NOMO-1 treated with dmso at 0.1 percent for 144 hours (cell line): ENCODE results near the gene TTC33.

Source experiments
- DNase-seq: peaks from one replicate; lab custom pipeline; 2025; ENCODE audit not compliant: unreplicated experiment; lab: John Stamatoyannopoulos, UW

Gene TTC33

DNA sequence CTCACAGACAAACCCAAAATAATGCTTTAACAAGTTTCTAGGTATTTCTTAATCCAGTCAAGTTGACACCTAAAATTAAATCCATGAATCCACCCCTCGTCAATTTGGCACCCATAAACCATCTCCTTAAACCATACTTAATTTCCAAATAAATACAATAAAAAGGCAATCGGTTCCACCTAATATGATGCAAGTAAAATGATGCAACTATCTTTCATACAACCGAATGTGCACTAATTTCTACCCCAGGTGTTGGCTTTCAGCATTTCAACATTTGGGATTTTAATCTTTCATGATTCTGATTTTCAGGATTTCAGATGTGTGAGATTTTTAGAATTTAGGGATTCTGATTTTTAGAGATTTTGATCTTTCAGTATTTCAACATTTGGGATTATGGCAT, 25.1 kb upstream of the TTC33 start:
- DNase-seq: no peak

DNA sequence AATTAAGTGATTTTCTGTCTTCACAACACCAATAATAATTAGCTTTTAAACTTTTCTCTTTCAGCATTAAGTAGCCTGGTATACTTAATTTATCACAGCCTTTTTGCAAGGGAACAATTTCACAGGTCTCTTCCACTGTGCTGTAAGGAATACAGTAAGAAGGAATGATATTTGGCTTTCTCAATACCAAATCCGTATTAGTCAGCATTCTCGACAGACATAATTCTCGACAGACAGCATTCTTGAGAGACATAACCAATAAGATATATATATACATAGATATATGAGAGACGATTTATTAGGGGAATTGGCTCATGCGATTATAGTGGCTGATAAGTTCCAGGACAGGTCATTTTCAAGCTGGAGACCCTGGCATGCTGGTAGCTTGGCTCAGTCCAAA, 24.4 kb upstream of the TTC33 start:
- no peak for DNase-seq

DNA sequence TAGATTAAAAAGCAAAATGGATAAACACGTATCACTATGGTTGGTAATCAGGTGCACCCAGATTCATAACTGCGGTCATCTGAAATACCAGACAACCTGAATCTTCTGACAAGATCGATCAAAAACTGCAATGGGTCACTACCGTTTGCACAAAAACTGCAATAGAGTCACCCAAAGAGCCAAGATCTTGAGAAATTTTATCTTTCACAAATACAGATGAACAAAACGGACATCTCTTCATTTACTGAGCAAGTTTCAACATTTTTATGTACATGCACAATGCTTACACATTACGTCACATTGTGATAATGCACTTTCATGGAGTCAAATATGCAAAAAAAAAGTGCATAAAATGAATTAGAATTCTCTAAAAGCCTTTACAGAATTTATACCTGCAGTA, 23.8 kb upstream of the TTC33 start:
- no peak for DNase-seq

DNA sequence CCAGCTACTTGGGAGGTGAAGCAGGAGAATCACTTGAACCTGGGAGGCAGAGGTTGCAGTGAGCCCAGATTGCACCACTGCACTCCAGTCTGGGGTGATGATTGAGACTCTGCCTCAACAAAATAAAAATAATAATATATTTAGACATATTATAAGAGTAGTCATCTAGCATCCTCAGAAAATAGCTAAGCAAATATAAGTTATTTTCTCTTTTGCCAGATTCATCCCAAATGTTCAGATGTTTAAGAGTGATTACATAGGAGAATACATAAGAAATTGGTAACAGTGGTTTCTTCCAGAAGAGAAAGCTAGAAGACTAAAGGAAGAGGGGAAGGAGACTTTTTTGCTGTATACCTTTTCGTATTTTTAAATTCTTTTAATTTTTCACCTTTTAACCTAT, 22.4 kb upstream of the TTC33 start:
- DNase-seq: no peak

DNA sequence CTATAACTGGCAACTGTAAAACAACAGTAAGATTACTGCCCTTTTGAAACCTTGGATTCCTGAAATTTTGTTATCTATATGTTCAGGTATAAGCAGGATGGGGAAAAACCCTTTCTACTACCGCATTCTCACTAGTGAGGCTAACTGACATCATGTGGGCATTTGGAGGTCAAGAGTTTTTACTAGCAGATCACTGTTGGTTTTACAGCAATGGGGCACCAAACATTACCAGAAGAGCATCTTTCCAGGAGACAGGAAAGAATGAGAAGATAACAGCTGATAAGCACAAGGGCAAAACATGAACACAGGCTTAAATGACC, 20.9 kb upstream of the TTC33 start:
- no peak for DNase-seq

DNA sequence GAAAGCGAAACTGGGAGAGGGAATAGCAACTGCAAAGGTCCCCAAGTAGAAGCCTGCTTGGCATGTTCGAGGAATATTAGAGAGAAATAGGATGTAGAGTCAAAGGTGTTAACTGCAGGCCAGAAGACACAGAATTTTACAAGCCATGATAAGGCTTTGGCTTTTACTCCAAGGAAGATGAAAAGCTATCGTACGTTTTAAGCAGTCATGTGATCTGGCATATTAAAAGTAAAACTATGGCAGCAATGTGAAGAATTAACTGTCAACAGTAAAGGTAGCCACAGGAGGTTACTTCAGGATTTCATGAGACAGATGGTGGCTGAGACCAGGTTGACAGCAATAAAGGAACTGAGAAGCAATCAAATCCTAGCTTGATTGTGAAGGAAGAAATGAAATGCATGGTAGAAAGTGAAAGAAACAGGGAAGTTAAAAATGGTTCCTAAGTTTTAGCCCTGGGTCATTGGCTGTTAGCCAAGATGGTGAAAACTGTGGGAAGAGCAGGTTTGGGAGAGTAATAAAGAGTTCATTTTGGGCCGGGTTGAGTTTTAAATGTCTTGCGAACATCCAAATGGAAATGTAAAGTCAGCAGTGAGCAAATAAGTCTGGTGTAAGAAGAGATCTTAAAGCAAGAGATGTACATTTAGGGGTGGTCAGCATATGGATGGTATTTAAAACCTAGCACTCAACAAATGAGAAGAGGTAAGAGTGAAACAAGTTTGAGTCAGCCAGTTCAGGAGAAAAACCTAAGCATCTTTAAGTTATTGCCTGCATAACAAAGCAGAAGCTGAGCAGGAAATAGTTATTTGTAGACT, 20.3 kb upstream of the TTC33 start:
- no peak for DNase-seq

DNA sequence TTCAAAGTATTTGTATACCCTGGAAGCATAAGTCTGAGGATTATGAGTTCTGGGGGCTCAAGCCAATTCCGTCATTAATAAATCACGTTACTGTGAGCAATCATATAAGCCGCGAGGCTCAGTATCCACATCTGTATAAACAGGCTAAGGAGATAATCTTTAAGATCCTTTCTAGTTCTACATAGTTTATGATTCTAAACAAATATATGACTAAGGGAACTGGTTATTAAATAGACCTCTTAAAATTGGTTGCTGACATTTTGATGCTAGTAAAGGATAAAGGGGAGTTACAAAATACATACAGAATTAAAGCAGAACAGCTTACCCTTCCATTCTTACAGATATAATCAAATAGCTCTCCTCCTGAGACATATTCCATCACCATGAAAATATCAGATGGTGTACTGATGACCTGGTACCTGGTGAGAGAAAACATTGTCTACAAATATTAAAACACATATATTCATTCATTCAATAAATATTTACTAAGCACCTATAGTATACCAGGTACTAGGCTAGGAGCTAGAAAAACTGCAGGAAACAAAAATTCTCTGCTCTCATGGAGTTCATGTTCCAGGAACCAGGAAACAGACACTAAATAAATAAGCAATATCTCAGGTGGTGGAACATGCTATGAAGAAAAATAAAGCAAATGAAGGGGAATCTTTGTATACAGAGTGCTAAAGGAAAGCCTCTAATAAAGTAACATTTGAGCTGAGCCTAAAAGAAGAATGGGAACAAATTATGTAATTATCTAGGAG, 19.5 kb upstream of the TTC33 start:
- no peak for DNase-seq

DNA sequence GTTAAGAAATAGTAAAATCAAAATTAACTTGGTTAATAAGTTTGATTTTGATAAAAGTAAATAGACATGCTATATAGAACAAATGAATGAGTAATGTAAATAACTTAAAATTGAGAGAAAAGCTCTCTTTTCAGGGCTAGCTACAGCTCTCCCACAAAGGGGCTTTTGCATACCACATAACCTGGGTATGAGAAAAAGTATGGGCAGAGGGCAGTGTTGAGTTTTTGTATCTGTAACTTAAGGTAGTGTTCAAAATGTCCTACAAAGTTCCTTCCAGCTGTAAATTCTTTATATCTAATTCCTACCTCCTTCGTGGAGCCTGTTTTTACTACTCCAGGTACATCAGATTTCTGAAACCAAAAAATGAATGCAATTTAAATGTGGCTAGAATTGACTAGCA, 18.9 kb upstream of the TTC33 start:
- DNase-seq: no peak

DNA sequence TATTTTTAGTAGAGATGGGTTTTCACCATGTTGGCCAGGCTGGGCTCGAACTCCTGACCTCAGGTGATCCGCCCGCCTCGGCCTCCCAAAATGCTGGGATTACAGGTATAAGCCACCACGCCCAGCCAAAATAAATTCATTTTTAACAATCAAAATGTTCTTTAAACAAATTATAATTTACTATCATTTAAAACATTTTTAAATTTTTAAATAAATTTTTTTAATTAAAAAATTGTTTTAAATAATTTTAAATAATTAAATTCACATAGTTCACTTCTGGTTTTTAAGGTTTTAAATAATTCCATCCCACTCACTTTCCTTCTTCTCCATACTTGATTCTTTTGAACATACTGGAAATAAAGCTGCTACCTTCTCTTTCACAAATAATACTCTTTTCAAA, 15.0 kb upstream of the TTC33 start:
- no peak for DNase-seq

DNA sequence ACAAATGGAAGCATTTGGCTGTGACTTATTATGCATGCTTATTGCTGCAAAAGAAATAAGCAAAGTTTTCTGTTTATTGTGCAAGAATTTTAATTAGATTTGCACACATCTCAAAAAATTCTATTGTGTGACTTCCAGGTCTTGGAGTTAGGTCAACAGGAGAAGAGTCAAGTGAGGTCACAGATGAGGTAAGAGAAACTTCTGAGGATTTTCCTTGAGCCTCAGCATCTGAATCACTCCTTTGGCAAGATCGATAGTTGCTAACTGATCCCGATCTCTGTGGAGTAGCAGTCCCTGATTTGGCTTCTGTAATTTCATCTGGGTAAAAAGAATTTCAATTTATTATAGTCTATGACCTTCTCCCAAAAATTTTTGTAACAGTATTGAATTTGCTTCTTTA, 6.9 kb upstream of the TTC33 start:
- DNase-seq: no peak

DNA sequence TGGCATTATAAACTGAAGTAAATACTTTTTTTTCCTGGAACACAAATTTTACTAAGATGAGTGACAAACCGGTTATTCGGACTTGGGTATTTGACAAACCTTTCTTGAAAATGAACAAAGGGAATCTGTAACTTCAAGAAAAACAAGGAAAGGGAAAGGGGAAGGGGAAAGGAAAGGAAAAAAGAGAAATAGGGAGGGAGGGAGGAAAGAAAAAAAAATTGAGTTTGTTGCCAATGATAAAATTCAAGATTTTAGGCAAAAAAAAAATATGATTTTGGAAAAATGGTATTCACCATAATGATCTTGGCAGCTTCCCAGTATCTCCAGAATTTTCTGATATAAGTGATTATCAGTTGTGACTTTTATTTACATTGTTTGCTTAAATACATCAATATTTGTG, 1.6 kb upstream of the TTC33 start:
- no peak for DNase-seq

DNA sequence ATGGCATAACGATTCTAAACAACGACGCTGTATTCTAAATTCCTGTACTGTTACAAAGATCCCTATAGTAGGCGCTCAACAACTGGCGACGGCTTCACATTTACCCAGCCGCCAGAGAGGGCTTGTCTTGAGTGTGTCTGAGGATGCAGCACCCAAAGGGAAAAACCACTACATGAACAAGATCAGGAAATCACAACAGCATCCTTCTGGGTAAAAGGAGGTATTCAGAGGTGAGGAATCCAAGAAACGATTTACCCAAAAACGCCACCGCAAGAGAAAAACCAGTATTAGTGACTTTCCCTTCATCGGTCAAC, 711 bp downstream of the TTC33 start:
- peak; percentile 79 for DNase-seq

DNA sequence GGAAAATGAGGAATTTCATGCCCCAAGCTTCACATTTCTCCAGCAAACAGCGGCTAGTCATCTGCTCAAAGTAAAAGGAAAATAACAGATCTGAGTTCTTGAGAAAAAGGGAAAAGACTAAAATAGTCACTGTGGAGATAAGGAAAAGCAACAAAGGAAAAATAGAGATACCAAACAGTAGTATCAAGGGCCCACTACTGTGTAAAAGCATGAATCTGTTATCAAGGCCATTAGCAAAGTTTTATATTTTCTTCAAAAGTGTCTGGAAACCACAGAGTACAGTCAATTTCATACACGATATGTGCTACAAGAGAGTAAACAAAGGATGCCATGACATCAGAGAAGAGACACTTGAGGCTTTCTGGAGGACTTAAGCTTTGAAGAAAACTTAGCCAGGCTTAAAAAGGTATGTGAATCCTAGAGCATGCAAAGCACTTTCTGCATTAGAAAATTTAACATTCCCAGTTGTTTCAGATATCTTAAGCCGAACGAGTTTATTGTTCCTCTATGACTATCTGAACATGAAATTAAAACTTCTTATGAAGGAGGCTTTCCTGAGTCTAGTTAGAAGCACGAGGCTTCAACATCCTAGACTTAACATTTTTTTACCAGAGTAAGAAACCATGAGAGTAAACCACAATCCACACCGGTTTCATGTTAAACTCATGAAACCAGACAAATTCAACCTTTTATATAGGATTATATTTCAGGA, 1.2 kb downstream of the TTC33 start:
- no peak for DNase-seq

DNA sequence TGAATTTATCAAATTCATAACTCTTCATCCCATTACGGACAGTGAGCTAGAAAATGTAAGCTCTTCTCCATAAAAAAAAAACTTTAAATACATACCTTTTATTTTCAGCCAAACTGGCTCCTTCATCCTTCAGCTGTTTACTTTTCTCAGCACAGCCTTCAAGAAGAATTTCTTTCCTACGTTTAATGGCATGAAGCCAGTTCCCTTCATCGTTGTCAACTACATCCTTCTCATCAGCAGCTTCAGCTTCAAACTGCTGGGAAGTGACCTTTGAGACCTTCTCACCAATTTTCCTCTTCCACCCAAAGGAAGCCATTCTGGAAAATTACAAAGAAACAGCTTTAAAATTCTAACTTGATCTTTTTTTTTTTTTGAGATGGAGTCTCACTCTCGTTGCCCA, 9.1 kb downstream of the TTC33 start:
- no peak for DNase-seq

DNA sequence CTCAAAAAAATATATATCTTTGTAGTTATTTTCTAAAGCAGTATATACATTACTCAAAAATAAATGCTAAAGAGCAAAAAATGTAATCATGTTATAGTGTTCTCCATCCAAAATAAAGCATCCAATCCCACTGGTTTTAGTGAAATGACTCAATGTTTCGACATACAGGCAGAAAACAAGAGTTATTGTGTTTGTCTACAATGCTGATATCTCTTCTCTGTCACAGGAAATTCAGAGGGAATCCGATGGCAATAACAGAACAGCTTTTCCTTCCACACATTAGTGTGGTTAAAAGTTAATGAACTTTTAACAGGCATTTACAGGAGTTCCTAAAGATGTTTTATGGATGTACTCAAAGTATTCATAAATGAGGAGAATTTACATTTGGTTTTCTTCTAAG, 12.0 kb downstream of the TTC33 start:
- DNase-seq: no peak

DNA sequence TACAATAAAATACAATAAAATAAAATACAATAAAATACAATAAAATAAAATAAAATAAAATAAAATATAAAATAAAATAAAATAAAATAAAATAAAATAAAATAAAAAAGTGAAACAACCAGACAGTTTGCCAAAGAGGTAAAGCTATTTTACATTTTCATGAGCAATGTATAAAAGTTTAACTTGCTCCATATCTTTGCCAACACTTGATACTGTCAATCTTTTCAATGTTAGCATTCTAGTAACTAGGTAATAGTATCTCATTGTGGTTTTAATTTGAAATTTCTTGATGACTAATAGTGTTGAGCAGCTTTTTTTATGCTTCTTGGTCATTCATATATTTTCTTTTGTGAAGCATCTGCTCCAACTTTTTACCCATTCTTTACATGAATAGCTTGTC, 17.3 kb downstream of the TTC33 start:
- DNase-seq: no peak

DNA sequence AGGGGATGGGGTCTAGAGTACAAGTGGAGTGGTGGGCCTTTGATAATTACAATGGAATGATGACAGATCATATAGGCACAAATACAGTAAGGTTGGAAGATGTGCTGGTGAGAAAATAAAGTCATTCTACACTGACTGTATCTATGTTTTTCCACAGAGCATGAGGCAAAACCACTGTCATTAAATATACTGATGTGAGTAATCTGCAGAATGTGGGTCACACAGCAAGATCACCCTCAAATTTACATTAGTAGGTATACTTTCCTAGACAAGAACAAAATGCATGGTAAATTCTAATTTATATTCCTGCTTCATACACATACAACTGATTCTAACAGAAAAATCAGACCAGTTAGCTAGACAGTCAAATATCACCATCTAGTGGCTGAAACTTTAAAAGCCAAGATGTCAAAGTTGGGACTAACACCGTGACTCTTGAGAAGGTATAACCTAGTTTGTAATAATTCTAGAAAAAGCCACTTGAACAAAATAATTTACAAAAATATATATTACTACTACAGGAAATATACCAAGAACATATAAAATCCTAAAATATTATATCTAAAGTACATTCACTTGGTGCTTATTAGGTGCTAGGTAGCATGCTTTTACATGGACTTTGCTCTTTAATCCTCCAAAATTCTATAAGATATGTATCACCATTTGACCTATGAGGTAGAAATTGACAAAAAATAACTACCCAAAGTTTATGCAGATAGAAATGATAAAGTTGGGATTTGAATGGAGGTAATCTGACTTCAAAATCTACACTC, 19.5 kb downstream of the TTC33 start:
- peak; percentile 52 for DNase-seq

DNA sequence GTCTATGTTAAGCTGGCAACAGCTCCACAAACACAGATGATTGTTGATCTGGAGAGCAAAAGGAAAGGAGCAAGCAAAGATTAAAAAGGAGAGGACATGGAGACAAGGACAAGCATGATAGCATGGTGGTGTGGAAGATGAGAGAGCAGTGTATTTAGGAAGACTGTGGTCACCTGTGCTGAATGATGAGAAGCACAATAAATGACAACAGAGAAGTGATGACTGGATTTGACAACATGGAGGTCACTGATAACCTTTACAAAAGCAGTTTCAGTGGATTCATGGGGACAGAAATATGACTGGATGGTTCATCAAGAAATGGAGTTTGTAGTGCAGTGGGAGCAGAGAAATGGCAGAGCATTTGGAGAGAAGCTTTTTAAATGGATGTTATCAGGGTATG, 20.2 kb downstream of the TTC33 start:
- DNase-seq: no peak

DNA sequence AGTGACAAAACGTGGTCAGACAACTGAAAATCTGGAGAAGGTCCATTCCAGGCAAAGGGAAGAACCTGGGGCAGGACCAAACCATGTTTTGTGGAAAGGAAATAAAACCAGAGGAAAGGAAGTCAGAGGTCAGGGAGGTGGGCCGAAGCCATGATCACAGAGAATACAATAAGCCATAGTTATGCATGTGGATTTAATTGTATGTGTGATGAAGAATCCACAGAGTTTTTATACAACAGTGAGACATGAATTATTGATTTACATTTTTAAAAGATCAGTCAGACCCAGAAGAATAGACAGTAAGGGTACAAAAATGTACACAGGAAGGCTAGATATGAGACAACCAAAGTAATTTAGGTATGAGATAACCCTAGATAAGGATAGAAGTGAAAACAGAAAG, 20.8 kb downstream of the TTC33 start:
- DNase-seq: no peak

DNA sequence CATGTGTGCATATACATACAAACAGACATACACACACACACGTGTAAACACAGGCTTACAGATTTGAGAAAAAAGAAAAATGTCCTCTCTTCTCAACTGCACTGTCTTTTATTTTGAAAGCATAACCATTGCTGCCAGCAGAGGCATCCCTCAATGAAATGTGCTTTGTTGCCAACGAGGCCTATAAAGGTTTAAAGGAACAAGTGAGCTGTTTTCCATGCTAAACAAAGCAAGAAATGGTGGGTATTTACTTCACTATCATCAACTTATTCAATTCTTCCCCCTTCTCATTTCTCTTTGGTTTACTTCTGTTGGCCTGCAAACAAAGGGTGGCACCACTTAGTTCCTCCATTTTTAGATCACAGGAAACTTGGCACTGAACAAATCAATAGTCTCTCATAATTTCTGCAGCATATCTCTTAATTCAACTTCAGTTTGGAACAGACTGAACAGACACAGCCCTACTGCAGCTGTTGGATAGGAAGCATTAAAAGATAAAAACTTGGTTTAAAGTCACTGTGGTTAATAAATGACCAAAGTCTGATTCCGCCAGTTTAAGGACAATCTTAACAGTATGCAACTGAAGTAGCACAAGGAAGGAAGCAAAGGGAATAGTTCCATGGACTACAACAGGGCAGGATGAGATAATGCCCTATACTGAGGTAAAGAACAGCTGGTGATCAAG, 21.7 kb downstream of the TTC33 start:
- DNase-seq: no peak

DNA sequence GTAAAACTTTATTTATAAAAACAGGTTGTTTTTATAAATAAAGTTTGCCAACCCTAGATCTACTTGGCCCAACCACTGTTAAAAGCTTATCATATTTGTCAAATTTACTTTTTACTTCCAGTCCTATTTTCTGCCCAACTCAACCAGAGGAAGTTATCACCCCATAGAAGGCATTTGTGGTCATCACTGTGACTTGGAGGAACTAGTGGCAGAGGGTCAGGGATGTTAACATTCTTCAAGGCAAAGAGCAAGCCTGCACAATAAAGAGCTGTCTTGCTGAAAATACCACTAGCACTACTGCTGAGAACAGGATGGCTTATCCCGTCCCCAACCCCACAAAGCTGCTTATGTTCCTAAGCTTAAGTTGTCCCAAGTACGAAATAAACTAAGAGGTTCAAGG, 22.3 kb downstream of the TTC33 start:
- DNase-seq: peak; percentile 51
